ENCODE data around the gene PTGDS. TPM values are rescaled to one million over a fixed set of nuclear protein-coding genes. Genes with fewer than 3 reads are reported as not detected.

Gene PTGDS
- total RNA-seq, 1 experiment from 2014 or later: 1.1 TPM

GRCh38 chr9:136952876-136953770, 24.2 kb upstream of the PTGDS start:
- CTCF ChIA-PET: interaction anchor here (1.6 kb wide), 1 partner anchor 9 kb away, joined by 3 read pairs; no protein-coding TSS in a partner anchor
- intact Hi-C loops (cut with micrococcal nuclease): no loop called here
- Mint-ChIP-seq H3K27ac (ENCODE audit: low read depth, unreplicated experiment) (no peak overlapping the region), H3K4me1 (ENCODE audit: insufficient read depth, unreplicated experiment) (no peaks in the 10 kb centered on the region), H3K36me3 (ENCODE audit: insufficient read depth, unreplicated experiment) (no peaks in the 10 kb centered on the region), H3K4me3 (ENCODE audit: unreplicated experiment) (no peak overlapping the region), H3K27me3 (ENCODE audit: insufficient read depth, unreplicated experiment) (no peaks in the 10 kb centered on the region), H3K9me3 (ENCODE audit: unreplicated experiment) (peaks cover 10% of the 10 kb centered on the region)
- BruUV-seq (replicated peaks): no TSS peak
- POLR2A ChIA-PET: interaction anchor here (0.6 kb wide), 1 partner anchor 176 kb away, joined by 4 read pairs; no protein-coding TSS in a partner anchor
- no peak for TF ChIP-seq CTCF (IDR thresholded peaks at IDR 0.05; ENCODE audit: unreplicated experiment)
- no peak for DNase-seq (ENCODE audit: unreplicated experiment)

GRCh38 chr9:136953771-136954269, 23.5 kb upstream of the PTGDS start:
- TF ChIP-seq CTCF (IDR thresholded peaks at IDR 0.05; ENCODE audit: unreplicated experiment): no peak
- Mint-ChIP-seq H3K4me1 (ENCODE audit: insufficient read depth, unreplicated experiment) (no peaks in the 10 kb centered on the region), H3K36me3 (ENCODE audit: insufficient read depth, unreplicated experiment) (no peaks in the 10 kb centered on the region), H3K4me3 (ENCODE audit: unreplicated experiment) (no peak overlapping the region), H3K27me3 (ENCODE audit: insufficient read depth, unreplicated experiment) (no peaks in the 10 kb centered on the region), H3K27ac (ENCODE audit: low read depth, unreplicated experiment) (no peak overlapping the region), H3K9me3 (ENCODE audit: unreplicated experiment) (peaks cover 10% of the 10 kb centered on the region)
- intact Hi-C loops (cut with micrococcal nuclease): no loop called here
- DNase-seq (ENCODE audit: unreplicated experiment): no peak
- BruUV-seq (replicated peaks): no TSS peak
- POLR2A ChIA-PET: no interaction called here
- CTCF ChIA-PET: interaction anchor here (1.6 kb wide), 1 partner anchor 8 kb away, joined by 3 read pairs; no protein-coding TSS in a partner anchor

- ChIA-PET POLR2A (interaction anchor here (1.0 kb wide), 1 partner anchor 10 kb away, joined by 3 read pairs; no protein-coding TSS in a partner anchor), CTCF (no interaction called here)
- no peak for TF ChIP-seq CTCF (IDR thresholded peaks at IDR 0.05; ENCODE audit: unreplicated experiment)
These were observed 22.8 kb upstream of the PTGDS start for GRCh38 chr9:136954270-136955083.

More at GRCh38 chr9:136954270-136955083, 22.8 kb upstream of the PTGDS start:
- BruUV-seq (replicated peaks): no TSS peak
- H3K27me3 Mint-ChIP-seq (ENCODE audit: insufficient read depth, unreplicated experiment): no peaks in the 10 kb centered on the region
- H3K27ac Mint-ChIP-seq (ENCODE audit: low read depth, unreplicated experiment): no peak overlapping the region
- H3K4me1 Mint-ChIP-seq (ENCODE audit: insufficient read depth, unreplicated experiment): no peaks in the 10 kb centered on the region
- no peaks in the 10 kb centered on the region for H3K36me3 Mint-ChIP-seq (ENCODE audit: insufficient read depth, unreplicated experiment)
- intact Hi-C loops (cut with micrococcal nuclease): no loop called here
- peaks cover 10% of the 10 kb centered on the region for H3K9me3 Mint-ChIP-seq (ENCODE audit: unreplicated experiment)
- no peak for DNase-seq (ENCODE audit: unreplicated experiment)
- H3K4me3 Mint-ChIP-seq (ENCODE audit: unreplicated experiment): no peak overlapping the region
